Ovary (tissue), 9 donors: ENCODE results near the gene FAM222A. TPM values are rescaled to one million over a fixed set of nuclear protein-coding genes. Genes with fewer than 3 reads are reported as not detected.

ENCODE experiments used
- DNase-seq, 5 donors: peaks; one replicate each; pipeline ENCODE4 v3.0.0-alpha.2; 2019 to 2020
- H3K27ac ChIP-seq, 2 donors: fragments of 200-600 bp; one replicate each; pipeline versions ENCODE4 v1.5.1 to v1.8.0; 2019 to 2022
- H3K27me3 ChIP-seq: fragments of 200-600 bp; one replicate; pipeline ENCODE4 v1.8.0; 2022
- H3K36me3 ChIP-seq: fragments of 200-600 bp; sonication (generic); one replicate; pipeline ENCODE4 v1.5.1; 2019
- H3K4me1 ChIP-seq: one replicate; pipeline ENCODE4 v1.8.1; 2013; ENCODE audit warnings: mild to moderate bottlenecking, moderate library complexity; ENCODE audit not compliant: insufficient read depth
- H3K4me3 ChIP-seq: fragments of 200-600 bp; sonication (generic); one replicate; pipeline ENCODE4 v1.5.1; 2017
- H3K9me3 ChIP-seq, 2 donors: fragments of 200-600 bp in 1 of 2; sonication (generic) in 1 of 2; one replicate each; pipeline versions ENCODE4 v1.5.1 to v1.8.1; 2013 to 2019; ENCODE audit warnings: mild to moderate bottlenecking in 1 of 2, moderate library complexity in 1 of 2
- CTCF ChIP-seq, 3 donors: fragments of 450-650 bp in 2 of 3; fragments of 200-600 bp in 1 of 3; IDR thresholded peaks; one replicate each; pipeline versions ENCODE4 v1.5.1 to v1.8.0; 2016 to 2022; ENCODE audit warnings: antibody characterized with exemption in 3 of 3, mild to moderate bottlenecking in 1 of 3
- EP300 ChIP-seq: sonication (generic); formaldehyde crosslinking; IDR thresholded peaks from one replicate; pipeline ENCODE4 v1.6.1; 2017; ENCODE audit warnings: antibody characterized with exemption
- POLR2A ChIP-seq: fragments of 450-650 bp; IDR thresholded peaks from one replicate; pipeline ENCODE4 v1.6.1; 2017; ENCODE audit warnings: antibody characterized with exemption, mild to moderate bottlenecking, moderate library complexity
- WGBS, 3 donors: extraction: QIAGEN DNeasy Blood & Tissue Kit in 1 of 3; methylation state at CpG; one replicate each; pipeline versions ENCODE4 v1.1.5 to v1.1.7; 2013 to 2017; 5-methylcytosine and 5-hydroxymethylcytosine counted together
- intact Hi-C, 4 donors: fragments of 100-400 bp; cut with DNase I; formaldehyde crosslinking; loops; one replicate each; pipeline versions ENCODE4 v1.11.0 to v1.15.1; 2022 to 2023
- polyA plus RNA-seq, 2 donors: library from polyadenylated mRNA; stranded (reverse); fragments of 200-250 nt in 1 of 2; fragments of 350-450 nt in 1 of 2; fragmentation: Illumina TruSeq in 1 of 2; extraction: RNeasy Lipid Tissue Mini Kit (QIAGEN cat#74804) in 1 of 2; gene quantifications; one replicate each; pipeline ENCODE4 v1.2.3, GENCODE V29; 2013 to 2014
- total RNA-seq, 7 donors: library from RNA; depleted of rRNA in 2 of 7; stranded (reverse); fragments of >200 nt in 2 of 7; fragmentation: NEBNext Ultra II Directional in 3 of 7; extraction: Animal tissue kit (Norgen Biotek cat#: 25700) in 3 of 7; gene quantifications; one replicate each; pipeline versions ENCODE4 v1.1.0 to v1.2.4, GENCODE V29; 2016 to 2023
- donor health status: DM: no; HTN: no; CAD: no; lungs with moderate emphysema.
- donor health status: DM: no; HTN: no; CAD: no.
- donor health status: Bipolar disorder and iron deficiency.
- donor health status: DM: yes; HTN: yes; CAD: no.
- donor health status: DM: no; HTN: no; CAD: no.
- donor health status: DM: yes; HTN: yes; CAD: no.

FAM222A gene
- total and polyA plus RNA-seq, 9 donors: 4.8 to 28.4 (median 13.7) TPM

DNA sequence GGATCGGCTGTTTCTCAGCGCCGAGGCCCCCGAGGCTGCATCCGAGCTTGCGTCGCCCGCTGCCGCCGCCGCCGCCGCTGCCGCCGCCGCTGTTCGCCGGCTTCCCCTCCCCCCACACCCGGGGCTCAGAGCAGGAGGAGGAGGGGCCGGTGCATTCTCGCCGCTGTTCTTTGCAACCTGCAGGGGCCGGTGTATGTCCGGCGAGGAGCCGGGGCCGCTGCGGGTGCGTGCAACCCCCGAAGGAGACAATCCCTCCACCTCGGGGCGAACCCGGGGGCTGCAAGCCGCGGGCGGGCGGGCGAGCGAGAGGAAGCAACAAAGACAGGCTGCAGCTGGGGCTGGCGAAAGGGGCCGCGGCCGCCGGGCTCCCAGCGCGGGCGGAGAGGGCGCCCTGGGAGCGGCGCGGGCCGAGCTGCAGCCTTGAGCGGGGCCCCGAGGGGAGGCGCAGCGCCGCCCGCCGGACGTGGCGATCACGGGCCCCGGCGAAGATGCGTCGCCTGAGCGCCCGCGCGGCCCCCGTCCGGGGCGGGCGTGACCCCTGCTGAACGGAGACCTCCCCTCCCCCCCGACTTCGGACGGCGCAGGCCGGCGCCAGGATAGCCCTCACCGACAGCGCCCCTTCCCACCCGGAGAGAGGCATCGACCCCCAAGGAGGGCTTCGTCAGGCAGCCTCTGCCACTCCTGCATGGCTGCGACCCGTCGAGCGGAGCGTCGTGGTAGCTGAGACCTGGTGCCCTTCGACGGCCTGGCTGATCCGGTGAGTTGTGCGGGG, 702 bp downstream of the FAM222A start:
- no peak for TF ChIP-seq EP300
- peak in 2 of 3 donors; percentile 26 to 27 for TF ChIP-seq CTCF (IDR thresholded peaks at IDR 0.05)
- TF ChIP-seq POLR2A: no peak
- Histone ChIP-seq H3K36me3 (no peaks in the 10 kb centered on the region), H3K4me1 (peaks cover 10% of the 10 kb centered on the region), H3K27ac (peak overlapping the region; percentile 71 to 86), H3K4me3 (peak overlapping the region; percentile 60), H3K27me3 (no peaks in the 10 kb centered on the region), H3K9me3 (no peaks in the 10 kb centered on the region)
- WGBS, 3 donors: 1 to 3% (median 2%) methylated on average over 22 to 96 of the region's 96 CpGs
- peak; percentile 73 to 86 (median 81) for DNase-seq
- intact Hi-C loops: loop anchor here in 3 of 4 donors (10.0 kb wide), 2 partner anchors 120 to 200 kb away; no protein-coding TSS in a partner anchor

GRCh38 chr12:109714913-109715244, 1.3 kb downstream of the FAM222A start:
- intact Hi-C loops: loop anchor here in 3 of 4 donors (5.0 to 10.0 kb wide), 3 partner anchors 57 to 200 kb away; no protein-coding TSS in a partner anchor
- TF ChIP-seq CTCF (IDR thresholded peaks at IDR 0.05): no peak
- TF ChIP-seq EP300: no peak
- TF ChIP-seq POLR2A: no peak
- Histone ChIP-seq H3K4me3 (peak overlapping the region; percentile 60), H3K9me3 (no peaks in the 10 kb centered on the region), H3K27ac (peak overlapping the region; percentile 71 to 86), H3K27me3 (no peaks in the 10 kb centered on the region), H3K36me3 (no peaks in the 10 kb centered on the region), H3K4me1 (peaks cover 11% of the 10 kb centered on the region)
- peak in 1 of 5 donors; percentile 46 for DNase-seq
- 11 to 19% (median 19%) methylated on average over 13 of the region's 13 CpGs for WGBS, 3 donors

- DNase-seq: peak; percentile 81 to 92 (median 89)
- peak overlapping the region; percentile 71 to 86 for H3K27ac ChIP-seq
- 23 to 50% (median 31%) methylated on average over 19 of the region's 19 CpGs for WGBS, 3 donors
- no peak for TF ChIP-seq POLR2A
- no peak for TF ChIP-seq CTCF (IDR thresholded peaks at IDR 0.05)
- TF ChIP-seq EP300: no peak
- H3K36me3 ChIP-seq: no peaks in the 10 kb centered on the region
- H3K27me3 ChIP-seq: no peaks in the 10 kb centered on the region
- peak overlapping the region; percentile 60 for H3K4me3 ChIP-seq
- H3K9me3 ChIP-seq: no peaks in the 10 kb centered on the region
- H3K4me1 ChIP-seq: peaks cover 18% of the 10 kb centered on the region
- intact Hi-C loops: loop anchor here in 3 of 4 donors (5.0 to 10.0 kb wide), 3 partner anchors 57 to 201 kb away; no protein-coding TSS in a partner anchor
These were observed 1.9 kb downstream of the FAM222A start for GRCh38 chr12:109715310-109716091.

DNA sequence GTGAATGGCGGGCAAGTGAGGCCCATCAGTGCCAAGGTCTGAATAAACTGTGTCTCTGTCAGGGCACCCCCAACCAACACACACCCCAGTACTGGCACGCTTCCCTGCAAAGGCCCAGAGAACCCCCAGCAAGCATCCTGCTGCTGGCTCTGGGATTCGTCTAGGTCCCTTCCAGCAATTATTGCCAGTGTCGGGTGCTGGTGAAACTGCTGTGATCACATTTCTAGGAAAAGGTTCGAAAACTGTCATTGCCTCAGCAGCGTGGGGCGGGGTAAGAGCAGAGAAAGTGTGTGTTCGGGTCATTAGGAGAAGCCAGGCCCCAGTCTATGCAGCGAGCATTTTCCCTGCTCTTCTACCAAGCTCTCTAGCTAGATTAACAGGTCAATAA, 2.5 kb downstream of the FAM222A start:
- intact Hi-C loops: loop anchor here in 3 of 4 donors (5.0 to 10.0 kb wide), 3 partner anchors 56 to 201 kb away; no protein-coding TSS in a partner anchor
- Histone ChIP-seq H3K9me3 (no peaks in the 10 kb centered on the region), H3K4me3 (no peak overlapping the region), H3K36me3 (no peaks in the 10 kb centered on the region), H3K27me3 (no peaks in the 10 kb centered on the region), H3K4me1 (peaks cover 19% of the 10 kb centered on the region), H3K27ac (peak overlapping the region; percentile 71 to 86)
- DNase-seq: peak; percentile 37 to 60 (median 59)
- TF ChIP-seq POLR2A: peak; percentile 24
- no peak for TF ChIP-seq CTCF (IDR thresholded peaks at IDR 0.05)
- WGBS, 3 donors: 15 to 57% (median 29%) methylated on average over 9 of the region's 9 CpGs
